Measurements from ENCODE around the gene MED15. TPM values are rescaled to one million over a fixed set of nuclear protein-coding genes. Genes with fewer than 3 reads are reported as not detected.

MED15 gene
- total and polyA plus RNA-seq, 2 of the 4 experiments (the other 2 are of a cell fraction): 19.0 to 68.8 TPM

DNA sequence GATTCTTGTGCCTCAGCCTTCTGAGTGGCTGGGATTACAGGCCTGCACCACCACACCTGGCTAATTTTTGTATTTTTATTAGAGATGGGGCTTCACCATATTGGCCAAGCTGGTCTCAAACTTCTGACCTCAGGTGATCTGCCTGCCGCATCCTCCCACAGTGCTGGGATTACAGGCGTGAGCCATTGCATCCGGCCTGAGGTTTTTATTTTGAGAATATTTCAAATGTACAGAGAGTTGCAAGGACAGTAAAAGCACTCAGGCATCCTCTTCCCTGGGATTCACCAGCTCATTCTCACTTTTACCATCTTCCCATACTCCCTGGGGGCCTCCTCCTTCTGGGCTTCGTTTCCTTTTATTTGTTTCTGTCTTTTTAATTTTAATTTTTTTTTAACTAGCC, 12.1 kb downstream of the MED15 start:
- H3K36me3 ChIP-seq (ENCODE audit: control insufficient read depth, insufficient read depth, low read length): peaks cover 31% of the 10 kb centered on the region
- H3K27me3 ChIP-seq (ENCODE audit: control insufficient read depth, insufficient read depth, low read length): no peaks in the 10 kb centered on the region
- H4K5ac ChIP-seq (ENCODE audit: low read depth, low read length): no peak overlapping the region
- H3K56ac ChIP-seq (ENCODE audit: extremely low read depth, insufficient read depth, low read length): no peak overlapping the region
- no peak overlapping the region for H3K14ac ChIP-seq (replicated peaks; ENCODE audit: low read depth, low read length)
- H3K9me3 ChIP-seq (ENCODE audit: control insufficient read depth, insufficient read depth, low read length): no peaks in the 10 kb centered on the region
- peaks cover 88% of the 10 kb centered on the region for H4K20me1 ChIP-seq (ENCODE audit: insufficient read depth, low read length)
- peaks cover 3 to 77% of the 10 kb centered on the region in 2 experiments; a peak in 3 of 4 replicates for H3K79me1 ChIP-seq (ENCODE audit: low read depth in 1 of 2, low read length in 2 of 2)
- H3K23ac ChIP-seq (ENCODE audit: low read depth, low read length): no peak overlapping the region
- H3K4me1 ChIP-seq (ENCODE audit: control insufficient read depth, insufficient read depth, low read length): peaks cover 37% of the 10 kb centered on the region
- H3K4me3 ChIP-seq (ENCODE audit: insufficient read depth, low read depth, low read length): no peak overlapping the region
- peaks cover 55% of the 10 kb centered on the region for H3K9me1 ChIP-seq (ENCODE audit: insufficient read depth, low read length)
- H2AFZ ChIP-seq (replicated peaks; ENCODE audit: low read length, poor library complexity): no peak overlapping the region
- TF ChIP-seq CHD1 (IDR thresholded peaks at IDR 0.05; ENCODE audit: low read depth, low read length) (no peak), BHLHE40 (IDR thresholded peaks at IDR 0.05; ENCODE audit: low read depth, low read length) (no peak), FOS (IDR thresholded peaks at IDR 0.05; ENCODE audit: low read depth, low read length) (no peak)
- TF ChIP-seq, protein P1, sequence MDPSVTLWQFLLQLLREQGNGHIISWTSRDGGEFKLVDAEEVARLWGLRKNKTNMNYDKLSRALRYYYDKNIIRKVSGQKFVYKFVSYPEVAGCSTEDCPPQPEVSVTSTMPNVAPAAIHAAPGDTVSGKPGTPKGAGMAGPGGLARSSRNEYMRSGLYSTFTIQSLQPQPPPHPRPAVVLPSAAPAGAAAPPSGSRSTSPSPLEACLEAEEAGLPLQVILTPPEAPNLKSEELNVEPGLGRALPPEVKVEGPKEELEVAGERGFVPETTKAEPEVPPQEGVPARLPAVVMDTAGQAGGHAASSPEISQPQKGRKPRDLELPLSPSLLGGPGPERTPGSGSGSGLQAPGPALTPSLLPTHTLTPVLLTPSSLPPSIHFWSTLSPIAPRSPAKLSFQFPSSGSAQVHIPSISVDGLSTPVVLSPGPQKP (IDR thresholded peaks at IDR 0.05; ENCODE audit: borderline replicate concordance, low read depth, low read length): no peak
- H3K27ac ChIP-seq (ENCODE audit: insufficient read depth, low read length): peak overlapping the region; percentile 50; the same call in 1 of the 2 replicates
- H2BK15ac ChIP-seq (ENCODE audit: low read depth, low read length): no peak overlapping the region
- no peak overlapping the region for H3K4me2 ChIP-seq (ENCODE audit: low read depth, low read length)
- in situ Hi-C loops (cut with MboI; ENCODE audit: low sequenced_read_pairs): no loop called here
- DNase-seq: no peak
- H2BK5ac ChIP-seq (ENCODE audit: low read depth, low read length, poor library complexity, severe bottlenecking): peak overlapping the region; percentile 22
- H2AK5ac ChIP-seq (ENCODE audit: low read depth, low read length): no peak overlapping the region
- dilution Hi-C loops (cut with HindIII; ENCODE audit: low sequenced_read_pairs, unreplicated experiment): no loop called here
- no peak overlapping the region for H4K8ac ChIP-seq (ENCODE audit: low read depth in 2 of 2, low read length in 2 of 2)
- no peak overlapping the region for H3K4ac ChIP-seq (ENCODE audit: low read depth, low read length)
- POLR2A ChIA-PET (ENCODE audit: unreplicated experiment): no interaction called here
- H3K18ac ChIP-seq (ENCODE audit: low read depth, low read length): no peak overlapping the region
- no peak overlapping the region for H3K9ac ChIP-seq (ENCODE audit: low read depth, low read length)
- no peak overlapping the region for H2AK9ac ChIP-seq (replicated peaks; ENCODE audit: low read depth, low read length, poor library complexity)
- intact Hi-C loops (cut with micrococcal nuclease): no loop called here
- no peak for ATAC-seq (ENCODE audit: low read depth)
- no peak overlapping the region for H2BK120ac ChIP-seq (ENCODE audit: low read depth, low read length)
- no CpG with 5 or more reads among the region's 4 CpGs for WGBS, 2 experiments (ENCODE audit: extremely low coverage in 2 of 2, insufficient read length in 1 of 2)
- CTCF ChIA-PET: interaction anchor here (0.7 to 1.0 kb wide), 2 partner anchors 22 to 54 kb away, joined by 3 read pairs; no protein-coding TSS in a partner anchor
- no TSS peak for BruUV-seq (replicated peaks)
- no peak overlapping the region for H2BK20ac ChIP-seq (ENCODE audit: low read depth, low read length)
- H4K91ac ChIP-seq (ENCODE audit: insufficient read depth, low read depth, low read length): no peak overlapping the region

All from IMR-90 (cell line).